Sigmoid colon (tissue), 7 donors: Measurements from ENCODE around the gene NUDT1. TPM values are rescaled to one million over a fixed set of nuclear protein-coding genes. Genes with fewer than 3 reads are reported as not detected.

Source experiments
- DNase-seq: peaks from one replicate; pipeline ENCODE4 v3.0.0-alpha.2; 2019
- H3K27ac ChIP-seq, 4 donors: fragments of 200-600 bp; sonication (generic); one replicate each; pipeline ENCODE4 v1.5.1; 2016 to 2019; ENCODE audit warnings: mild to moderate bottlenecking in 1 of 4
- H3K27me3 ChIP-seq, 3 donors: fragments of 200-600 bp; sonication (generic); one replicate each; pipeline ENCODE4 v1.5.1; 2019; ENCODE audit warnings: mild to moderate bottlenecking in 1 of 3
- H3K36me3 ChIP-seq, 4 donors: fragments of 200-600 bp; sonication (generic); one replicate each; pipeline ENCODE4 v1.5.1; 2016 to 2019
- H3K4me1 ChIP-seq, 4 donors: fragments of 200-600 bp; sonication (generic); one replicate each; pipeline ENCODE4 v1.5.1; 2017 to 2019
- H3K4me3 ChIP-seq, 4 donors: fragments of 200-600 bp; sonication (generic); one replicate each; pipeline ENCODE4 v1.5.1; 2017 to 2019; ENCODE audit warnings: mild to moderate bottlenecking in 2 of 4, moderate library complexity in 1 of 4
- H3K9me3 ChIP-seq, 4 donors: fragments of 200-600 bp in 3 of 4; sonication (generic) in 3 of 4; one replicate each; pipeline versions ENCODE4 v1.5.1 to v1.6.1; 2013 to 2019
- CTCF ChIP-seq, 4 experiments: fragments of 450-650 bp in 3 of 4; fragments of 200-600 bp in 1 of 4; IDR thresholded peaks; one replicate each; pipeline ENCODE4 v1.5.1; 2016 to 2019; ENCODE audit warnings: antibody characterized with exemption in 4 of 4, mild to moderate bottlenecking in 3 of 4, moderate library complexity in 2 of 4
- EP300 ChIP-seq, 4 donors: sonication (generic); formaldehyde crosslinking; IDR thresholded peaks; one replicate each; pipeline ENCODE4 v1.6.1; 2017; ENCODE audit warnings: antibody characterized with exemption in 4 of 4
- POLR2A ChIP-seq, 2 donors: fragments of 450-650 bp; IDR thresholded peaks; one replicate each; pipeline ENCODE4 v1.6.1; 2016; ENCODE audit warnings: antibody characterized with exemption in 2 of 2, mild to moderate bottlenecking in 2 of 2, moderate library complexity in 2 of 2
- POLR2AphosphoS5 ChIP-seq, 4 donors: sonication (generic); formaldehyde crosslinking; IDR thresholded peaks; one replicate each; pipeline ENCODE4 v1.6.1; 2017; ENCODE audit warnings: antibody characterized with exemption in 4 of 4
- WGBS, 2 donors: extraction: QIAGEN DNeasy Blood & Tissue Kit; methylation state at CpG; one replicate each; pipeline ENCODE4 v1.1.7; 2013; 5-methylcytosine and 5-hydroxymethylcytosine counted together
- intact Hi-C: fragments of 100-400 bp; cut with DNase I; formaldehyde crosslinking; loops from one replicate; pipeline ENCODE4 v1.15.1; 2023
- polyA plus RNA-seq, 3 donors: library from polyadenylated mRNA; stranded (reverse); fragments of 200-250 nt; gene quantifications; one replicate each; pipeline ENCODE4 v1.2.3, GENCODE V29; 2013
- total RNA-seq, 4 donors: library from RNA; depleted of rRNA; stranded (reverse); fragments of >200 nt; gene quantifications; one replicate each; pipeline ENCODE4 v1.1.0, GENCODE V29; 2016
- donor health status: healthy with polysubstance abuse.
- donor health status: Bipolar disorder and iron deficiency.
- donor health status: healthy.

Gene NUDT1
- total and polyA plus RNA-seq, 7 donors = 13.3 to 46.9 (median 27.0) TPM

GRCh38 chr7:2281541-2281940, 39.5 kb downstream of the NUDT1 start:
- no peak for TF ChIP-seq EP300 (IDR thresholded peaks at IDR 0.05)
- no peak for TF ChIP-seq CTCF (IDR thresholded peaks at IDR 0.05)
- TF ChIP-seq POLR2A (IDR thresholded peaks at IDR 0.05) = no peak
- no peak for TF ChIP-seq POLR2AphosphoS5 (IDR thresholded peaks at IDR 0.05)
- Histone ChIP-seq H3K27ac (peak overlapping the region in 3 of 4 donors; percentile 62 to 76 (median 63)), H3K27me3 (no peaks in the 10 kb centered on the region), H3K9me3 (no peaks in the 10 kb centered on the region), H3K36me3 (peaks cover 0 to 7% (median 0%) of the 10 kb centered on the region in 4 donors), H3K4me3 (peak overlapping the region in 2 of 4 donors; percentile 7 to 10), H3K4me1 (peaks cover 0 to 18% (median 18%) of the 10 kb centered on the region in 4 donors)
- intact Hi-C loops = no loop called here
- 74 to 84% methylated on average over 9 of the region's 9 CpGs for WGBS, 2 donors
- DNase-seq = peak; percentile 74

- Histone ChIP-seq H3K9me3 (no peaks in the 10 kb centered on the region), H3K27ac (peak overlapping the region in 3 of 4 donors; percentile 62 to 76 (median 63)), H3K27me3 (no peaks in the 10 kb centered on the region), H3K4me3 (peak overlapping the region in 1 of 4 donors; percentile 7), H3K36me3 (peaks cover 0 to 2% (median 0%) of the 10 kb centered on the region in 4 donors), H3K4me1 (peaks cover 0 to 18% (median 18%) of the 10 kb centered on the region in 4 donors)
- 83 to 92% methylated on average over 14 of the region's 14 CpGs for WGBS, 2 donors
- intact Hi-C loops = no loop called here
- no peak for TF ChIP-seq POLR2A (IDR thresholded peaks at IDR 0.05)
- no peak for TF ChIP-seq EP300 (IDR thresholded peaks at IDR 0.05)
- TF ChIP-seq POLR2AphosphoS5 (IDR thresholded peaks at IDR 0.05) = no peak
- no peak for TF ChIP-seq CTCF (IDR thresholded peaks at IDR 0.05)
- DNase-seq = no peak
These were observed 40.2 kb downstream of the NUDT1 start for GRCh38 chr7:2282185-2282751.

- no peak for DNase-seq
- WGBS, 2 donors = 95 to 97% methylated on average over 20 of the region's 20 CpGs
- Histone ChIP-seq H3K4me1 (peaks cover 0 to 18% (median 18%) of the 10 kb centered on the region in 4 donors), H3K36me3 (no peaks in the 10 kb centered on the region), H3K27ac (no peak overlapping the region), H3K27me3 (no peaks in the 10 kb centered on the region), H3K9me3 (no peaks in the 10 kb centered on the region), H3K4me3 (no peak overlapping the region)
- TF ChIP-seq CTCF (IDR thresholded peaks at IDR 0.05) (no peak), POLR2A (IDR thresholded peaks at IDR 0.05) (no peak), EP300 (IDR thresholded peaks at IDR 0.05) (no peak), POLR2AphosphoS5 (IDR thresholded peaks at IDR 0.05) (no peak)
- intact Hi-C loops = no loop called here
These were observed 41.0 kb downstream of the NUDT1 start for GRCh38 chr7:2283074-2283473.

GRCh38 chr7:2287745-2288144, 45.7 kb downstream of the NUDT1 start:
- WGBS, 2 donors = 85 to 92% methylated on average over 8 of the region's 8 CpGs
- Histone ChIP-seq H3K4me3 (no peak overlapping the region), H3K27me3 (no peaks in the 10 kb centered on the region), H3K36me3 (no peaks in the 10 kb centered on the region), H3K4me1 (no peaks in the 10 kb centered on the region), H3K27ac (no peak overlapping the region), H3K9me3 (no peaks in the 10 kb centered on the region)
- intact Hi-C loops = no loop called here
- TF ChIP-seq CTCF (IDR thresholded peaks at IDR 0.05) (no peak), POLR2AphosphoS5 (IDR thresholded peaks at IDR 0.05) (no peak), POLR2A (IDR thresholded peaks at IDR 0.05) (no peak), EP300 (IDR thresholded peaks at IDR 0.05) (no peak)
- no peak for DNase-seq

- DNase-seq = no peak
- no peaks in the 10 kb centered on the region for H3K27me3 ChIP-seq
- H3K4me1 ChIP-seq = no peaks in the 10 kb centered on the region
- TF ChIP-seq POLR2A (IDR thresholded peaks at IDR 0.05) (no peak), CTCF (IDR thresholded peaks at IDR 0.05) (no peak), POLR2AphosphoS5 (IDR thresholded peaks at IDR 0.05) (no peak)
- WGBS, 2 donors = 78 to 91% methylated on average over 8 of the region's 8 CpGs
- H3K4me3 ChIP-seq = no peak overlapping the region
- H3K36me3 ChIP-seq = no peaks in the 10 kb centered on the region
- H3K27ac ChIP-seq = no peak overlapping the region
- no peaks in the 10 kb centered on the region for H3K9me3 ChIP-seq
- intact Hi-C loops = no loop called here
These were observed 46.5 kb downstream of the NUDT1 start for GRCh38 chr7:2288503-2288902.
